Naive thymus-derived CD4-positive, alpha-beta T cell (primary cell): ENCODE data around the gene ZNF608. TPM values are rescaled to one million over a fixed set of nuclear protein-coding genes. Genes with fewer than 3 reads are reported as not detected.

Experiments used
- ATAC-seq: fragments of 150-1000 bp; cut with Tn5 transposase; 2 replicates; pipeline ENCODE4 v1.10.0; 2021; ENCODE audit warnings: mild to moderate bottlenecking, moderate library complexity
- CTCF ChIA-PET: fragments of 350-600 bp; sonication (Branson Sonifier 250); formaldehyde crosslinking; loops from one replicate; lab custom pipeline; 2021; ENCODE audit warnings: antibody characterized with exemption; lab: Charles Lee
- POLR2A ChIA-PET: fragments of 350-600 bp; sonication (Branson Sonifier 250); formaldehyde crosslinking; loops from one replicate; lab custom pipeline; 2021; ENCODE audit warnings: antibody characterized with exemption, inconsistent platforms; lab: Charles Lee
- DNase-seq, 9 donors: peaks; one replicate each; pipeline versions ENCODE4 v3.0.0 to v3.0.0-alpha.2; 2020 to 2022; ENCODE audit warnings: mixed read lengths in 1 of 9
- H3K27ac ChIP-seq: one replicate; pipeline ENCODE4 v1.7.0; 2013; ENCODE audit warnings: mild to moderate bottlenecking, low read depth, low read length, moderate library complexity
- H3K27me3 ChIP-seq, 2 donors: one replicate each; pipeline ENCODE4 v1.7.0; 2013; ENCODE audit warnings: low read length in 2 of 2, mild to moderate bottlenecking in 2 of 2, moderate library complexity in 2 of 2; ENCODE audit not compliant: control insufficient read depth in 2 of 2, insufficient read depth in 2 of 2
- H3K36me3 ChIP-seq, 3 experiments: 1 replicate in 2 of 3; 2 replicates in 1 of 3; pipeline ENCODE4 v1.7.0; 2013; ENCODE audit warnings: low read length in 3 of 3, mild to moderate bottlenecking in 3 of 3, moderate library complexity in 1 of 3; ENCODE audit not compliant: insufficient read depth in 3 of 3, control insufficient read depth in 2 of 3
- H3K4me1 ChIP-seq, 2 donors: one replicate each; pipeline ENCODE4 v1.7.0; 2013; ENCODE audit warnings: low read length in 2 of 2, mild to moderate bottlenecking in 2 of 2, moderate library complexity in 1 of 2; ENCODE audit not compliant: control insufficient read depth in 2 of 2, insufficient read depth in 2 of 2
- H3K4me3 ChIP-seq: 2 replicates; pipeline ENCODE4 v1.7.0; 2013; ENCODE audit warnings: mild to moderate bottlenecking, low read length
- H3K9me3 ChIP-seq, 3 experiments: 1 replicate in 2 of 3; 2 replicates in 1 of 3; pipeline ENCODE4 v1.7.0; 2013; ENCODE audit warnings: low read length in 3 of 3; ENCODE audit not compliant: control insufficient read depth in 2 of 3
- H3K27ac Mint-ChIP-seq, 9 donors: one replicate each; pipeline ENCODE4 v1.8.0; 2020 to 2022; ENCODE audit warnings: mixed read lengths in 9 of 9, mild to moderate bottlenecking in 8 of 9, moderate library complexity in 5 of 9, inconsistent platforms in 2 of 9
- H3K27me3 Mint-ChIP-seq, 5 donors: one replicate each; pipeline ENCODE4 v1.8.0; 2021 to 2022; ENCODE audit warnings: mixed read lengths in 5 of 5, mild to moderate bottlenecking in 1 of 5
- H3K36me3 Mint-ChIP-seq, 5 donors: one replicate each; pipeline ENCODE4 v1.8.0; 2020 to 2022; ENCODE audit warnings: mixed read lengths in 5 of 5, mild to moderate bottlenecking in 3 of 5, inconsistent platforms in 1 of 5
- H3K4me1 Mint-ChIP-seq, 7 donors: one replicate each; pipeline ENCODE4 v1.8.0; 2020 to 2022; ENCODE audit warnings: mixed read lengths in 7 of 7, mild to moderate bottlenecking in 3 of 7, inconsistent platforms in 1 of 7
- H3K4me3 Mint-ChIP-seq, 10 donors: one replicate each; pipeline ENCODE4 v1.8.0; 2020 to 2022; ENCODE audit warnings: mild to moderate bottlenecking in 10 of 10, mixed read lengths in 10 of 10, moderate library complexity in 6 of 10, inconsistent platforms in 2 of 10
- H3K9me3 Mint-ChIP-seq, 11 donors: one replicate each; pipeline ENCODE4 v1.8.0; 2020 to 2022; ENCODE audit warnings: mixed read lengths in 11 of 11, mild to moderate bottlenecking in 4 of 11, inconsistent platforms in 1 of 11, moderate library complexity in 1 of 11
- intact Hi-C, 2 donors: fragments of 100-400 bp; cut with micrococcal nuclease; formaldehyde crosslinking; loops; one replicate each; pipeline ENCODE4 v1.15.1; 2023
- polyA plus RNA-seq, 2 donors: library from polyadenylated mRNA; unstranded; fragments of 300-500 nt; fragmentation: Illumina TruSeq; gene quantifications; one replicate each; pipeline ENCODE4 v1.2.3, GENCODE V29; 2021
- total RNA-seq, 6 experiments: library from RNA in 5 of 6; stranded (reverse) in 5 of 6; gene quantifications; 1 replicate in 5 of 6; 2 replicates in 1 of 6; pipeline ENCODE4 v1.2.3 and lab custom pipeline; 2021 to 2026

The ZNF608 gene
- total and polyA plus RNA-seq, 7 experiments from 2014 or later: 0.90 to 1.5 TPM; not detected in 5

- Mint-ChIP-seq H3K4me1 (peaks cover 0 to 1% (median 0%) of the 10 kb centered on the region in 7 donors), H3K9me3 (peaks cover 0 to 6% (median 0%) of the 10 kb centered on the region in 11 donors), H3K36me3 (peaks cover 0 to 8% (median 0%) of the 10 kb centered on the region in 5 donors), H3K4me3 (no peak overlapping the region), H3K27me3 (peaks cover 14 to 49% (median 28%) of the 10 kb centered on the region in 5 donors), H3K27ac (no peak overlapping the region)
- ChIA-PET POLR2A (no interaction called here), CTCF (interaction anchor here (0.6 kb wide), 1 partner anchor 223 kb away, joined by 3 read pairs; no protein-coding TSS in a partner anchor)
- H3K9me3 ChIP-seq: no peaks in the 10 kb centered on the region
- H3K36me3 ChIP-seq: no peaks in the 10 kb centered on the region
- no peaks in the 10 kb centered on the region for H3K4me1 ChIP-seq
- intact Hi-C loops: no loop called here
- no peak overlapping the region for H3K27ac ChIP-seq
- H3K27me3 ChIP-seq: no peaks in the 10 kb centered on the region
- DNase-seq (no peak), ATAC-seq (no peak)
- no peak overlapping the region for H3K4me3 ChIP-seq
Observed at GRCh38 chr5:124732428-124733328, 13.8 kb downstream of the ZNF608 start.

GRCh38 chr5:124730381-124730780, 16.1 kb downstream of the ZNF608 start:
- H3K27me3 Mint-ChIP-seq: peaks cover 7 to 37% (median 26%) of the 10 kb centered on the region in 5 donors
- ATAC-seq (no peak), DNase-seq (no peak)
- Histone ChIP-seq H3K27me3 (no peaks in the 10 kb centered on the region), H3K27ac (no peak overlapping the region), H3K9me3 (no peaks in the 10 kb centered on the region), H3K36me3 (no peaks in the 10 kb centered on the region), H3K4me3 (no peak overlapping the region), H3K4me1 (no peaks in the 10 kb centered on the region)
- POLR2A ChIA-PET: no interaction called here
- H3K27ac Mint-ChIP-seq: no peak overlapping the region
- CTCF ChIA-PET: no interaction called here
- no peak overlapping the region for H3K4me3 Mint-ChIP-seq
- peaks cover 0 to 6% (median 0%) of the 10 kb centered on the region in 5 donors for H3K36me3 Mint-ChIP-seq
- intact Hi-C loops: no loop called here
- H3K4me1 Mint-ChIP-seq: peaks cover 0 to 1% (median 0%) of the 10 kb centered on the region in 7 donors
- peaks cover 0 to 19% (median 2%) of the 10 kb centered on the region in 11 donors for H3K9me3 Mint-ChIP-seq

GRCh38 chr5:124729720-124730359, 16.6 kb downstream of the ZNF608 start:
- no peak for ATAC-seq
- Histone ChIP-seq H3K27ac (no peak overlapping the region), H3K4me3 (no peak overlapping the region), H3K4me1 (no peaks in the 10 kb centered on the region), H3K36me3 (no peaks in the 10 kb centered on the region), H3K27me3 (no peaks in the 10 kb centered on the region), H3K9me3 (no peaks in the 10 kb centered on the region)
- POLR2A ChIA-PET: no interaction called here
- Mint-ChIP-seq H3K36me3 (peaks cover 0 to 3% (median 0%) of the 10 kb centered on the region in 5 donors), H3K9me3 (peaks cover 0 to 21% (median 0%) of the 10 kb centered on the region in 11 donors), H3K27ac (no peak overlapping the region), H3K4me1 (no peaks in the 10 kb centered on the region), H3K27me3 (peaks cover 4 to 35% (median 24%) of the 10 kb centered on the region in 5 donors), H3K4me3 (no peak overlapping the region)
- CTCF ChIA-PET: no interaction called here
- intact Hi-C loops: no loop called here
- no peak for DNase-seq

- Histone ChIP-seq H3K4me1 (no peaks in the 10 kb centered on the region), H3K36me3 (no peaks in the 10 kb centered on the region), H3K4me3 (no peak overlapping the region), H3K27ac (no peak overlapping the region), H3K9me3 (no peaks in the 10 kb centered on the region), H3K27me3 (no peaks in the 10 kb centered on the region)
- no peaks in the 10 kb centered on the region for H3K4me1 Mint-ChIP-seq
- no peak overlapping the region for H3K27ac Mint-ChIP-seq
- no peak for DNase-seq
- peaks cover 0 to 3% (median 0%) of the 10 kb centered on the region in 5 donors for H3K36me3 Mint-ChIP-seq
- intact Hi-C loops: no loop called here
- ChIA-PET POLR2A (no interaction called here), CTCF (no interaction called here)
- peaks cover 4 to 29% (median 18%) of the 10 kb centered on the region in 5 donors for H3K27me3 Mint-ChIP-seq
- no peak overlapping the region for H3K4me3 Mint-ChIP-seq
- no peak for ATAC-seq
- peaks cover 0 to 23% (median 0%) of the 10 kb centered on the region in 11 donors for H3K9me3 Mint-ChIP-seq
Observed at GRCh38 chr5:124728968-124729332, 17.5 kb downstream of the ZNF608 start.

DNA sequence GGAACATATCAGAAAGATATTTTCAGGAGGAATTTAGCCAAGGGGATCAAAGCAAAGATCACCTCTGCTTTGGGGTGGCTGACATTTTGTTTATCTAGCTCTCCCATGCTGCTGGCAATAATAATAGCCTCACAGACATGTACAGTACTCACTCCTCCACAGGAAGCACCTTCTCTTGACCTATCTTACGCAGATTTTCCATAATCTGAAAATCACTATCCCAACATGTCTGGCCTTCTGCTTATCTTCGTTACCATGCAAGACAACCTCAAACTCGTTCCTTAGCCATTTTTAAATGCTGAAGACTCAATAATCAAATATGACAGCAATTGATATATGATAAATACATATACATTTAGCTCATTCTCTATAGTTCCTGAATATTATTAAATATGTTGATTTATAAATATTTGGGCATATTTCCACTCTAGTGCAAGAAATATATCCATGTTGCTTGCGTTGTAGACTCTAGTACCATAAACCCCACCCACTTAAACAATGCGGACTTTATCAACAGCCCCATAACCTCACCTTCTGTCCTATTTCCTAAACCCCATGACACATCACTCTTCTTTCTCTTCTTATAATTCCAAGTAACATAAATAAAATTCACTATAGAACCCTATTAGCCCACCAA, 18.0 kb downstream of the ZNF608 start:
- POLR2A ChIA-PET: no interaction called here
- Mint-ChIP-seq H3K4me1 (no peaks in the 10 kb centered on the region), H3K9me3 (peaks cover 0 to 23% (median 0%) of the 10 kb centered on the region in 11 donors), H3K27me3 (peaks cover 4 to 27% (median 15%) of the 10 kb centered on the region in 5 donors), H3K36me3 (peaks cover 0 to 3% (median 0%) of the 10 kb centered on the region in 5 donors), H3K27ac (no peak overlapping the region), H3K4me3 (no peak overlapping the region)
- Histone ChIP-seq H3K27me3 (no peaks in the 10 kb centered on the region), H3K4me1 (no peaks in the 10 kb centered on the region), H3K36me3 (no peaks in the 10 kb centered on the region), H3K27ac (no peak overlapping the region), H3K4me3 (no peak overlapping the region), H3K9me3 (no peaks in the 10 kb centered on the region)
- intact Hi-C loops: no loop called here
- CTCF ChIA-PET: no interaction called here
- DNase-seq: no peak
- ATAC-seq: no peak

- no peaks in the 10 kb centered on the region for H3K36me3 ChIP-seq
- Mint-ChIP-seq H3K27ac (no peak overlapping the region), H3K27me3 (peaks cover 0 to 16% (median 8%) of the 10 kb centered on the region in 5 donors), H3K4me3 (no peak overlapping the region), H3K4me1 (no peaks in the 10 kb centered on the region), H3K9me3 (peaks cover 0 to 20% (median 0%) of the 10 kb centered on the region in 11 donors), H3K36me3 (peaks cover 0 to 3% (median 0%) of the 10 kb centered on the region in 5 donors)
- intact Hi-C loops: no loop called here
- DNase-seq: no peak
- CTCF ChIA-PET: interaction anchor here (0.6 kb wide), 1 partner anchor 691 kb away, joined by 3 read pairs; no protein-coding TSS in a partner anchor
- H3K4me3 ChIP-seq: no peak overlapping the region
- H3K27me3 ChIP-seq: no peaks in the 10 kb centered on the region
- no peak overlapping the region for H3K27ac ChIP-seq
- no peaks in the 10 kb centered on the region for H3K4me1 ChIP-seq
- POLR2A ChIA-PET: no interaction called here
- no peaks in the 10 kb centered on the region for H3K9me3 ChIP-seq
- ATAC-seq: no peak
Observed at GRCh38 chr5:124726631-124727362, 19.6 kb downstream of the ZNF608 start.
